AG04449 (cell line): Measurements from ENCODE around the gene EVL.
"Not testable (repeated sequence)": the region's sequence is repeated elsewhere in the genome, so short reads cannot be mapped to it uniquely, and the experiment has no call there.

Source experiments
- CTCF ChIA-PET: fragments of 350-600 bp; formaldehyde crosslinking; extraction: SDS; loops from one replicate; lab custom pipeline; 2021; ENCODE audit warnings: antibody characterized with exemption; lab: Yijun Ruan, JAX
- POLR2A ChIA-PET: fragments of 400-600, 350-600 bp; formaldehyde crosslinking; extraction: SDS; loops from one replicate; lab custom pipeline; 2020; ENCODE audit warnings: antibody characterized with exemption, inconsistent platforms; lab: Yijun Ruan, JAX
- DNase-seq: peaks from one replicate; pipeline ENCODE4 v3.0.0-alpha.2; 2010; ENCODE audit warnings: low read depth, low spot score
- H3K4me3 ChIP-seq: 2 replicates; pipeline ENCODE4 v1.5.1; 2011; ENCODE audit warnings: low read depth, mild to moderate bottlenecking, control low read depth, low read length
- CTCF ChIP-seq: IDR thresholded peaks from one replicate; pipeline ENCODE4 v1.5.1; 2011; ENCODE audit warnings: mild to moderate bottlenecking, moderate library complexity, low read length, control low read depth, inconsistent platforms; ENCODE audit not compliant: insufficient read depth; ENCODE audit errors: missing control alignments

Gene EVL

GRCh38 chr14:100155756-100156616 lies 90.8 kb downstream of the EVL start:
- TF ChIP-seq CTCF: no peak
- POLR2A ChIA-PET: no interaction called here
- CTCF ChIA-PET: interaction anchor here (0.5 to 3.7 kb wide), 7 partner anchors 10 to 260 kb away, joined by 3 to 15 read pairs (median 3); no protein-coding TSS in a partner anchor
- DNase-seq: no peak
- no peak overlapping the region for H3K4me3 ChIP-seq

- CTCF ChIA-PET: interaction anchor here (0.8 to 3.7 kb wide), 3 partner anchors 16 to 48 kb away, joined by 3 to 15 read pairs (median 14); no protein-coding TSS in a partner anchor
- DNase-seq: no peak
- H3K4me3 ChIP-seq: no peak overlapping the region
- POLR2A ChIA-PET: no interaction called here
- TF ChIP-seq CTCF: no peak
Observed at GRCh38 chr14:100156776-100157175, 91.6 kb downstream of the EVL start.

- POLR2A ChIA-PET, DNase-seq, H3K4me3 ChIP-seq: not testable (repeated sequence)
- CTCF ChIA-PET: interaction anchor here (0.8 to 3.7 kb wide), 3 partner anchors 17 to 49 kb away, joined by 3 to 15 read pairs (median 14); no protein-coding TSS in a partner anchor
Observed at GRCh38 chr14:100157548-100158232, 92.5 kb downstream of the EVL start.

GRCh38 chr14:100158566-100159093 lies 93.4 kb downstream of the EVL start:
- CTCF ChIA-PET: no interaction called here
- POLR2A ChIA-PET: no interaction called here

GRCh38 chr14:100159094-100159864 lies 94.1 kb downstream of the EVL start, which contains the start of gene DEGS2:
TSS of gene DEGS2 (minus strand) at chr14:100159645. CDS start at chr14:100159587, 58 bp downstream.
- no peak for DNase-seq
- POLR2A ChIA-PET: no interaction called here
- H3K4me3 ChIP-seq: no peak within 1 kb of the TSS
- no peak for TF ChIP-seq CTCF
- CTCF ChIA-PET: no interaction called here

More at GRCh38 chr14:100158566-100159093, 93.4 kb downstream of the EVL start:
- no peak overlapping the region for H3K4me3 ChIP-seq
- no peak for DNase-seq
- no peak for TF ChIP-seq CTCF

DNA sequence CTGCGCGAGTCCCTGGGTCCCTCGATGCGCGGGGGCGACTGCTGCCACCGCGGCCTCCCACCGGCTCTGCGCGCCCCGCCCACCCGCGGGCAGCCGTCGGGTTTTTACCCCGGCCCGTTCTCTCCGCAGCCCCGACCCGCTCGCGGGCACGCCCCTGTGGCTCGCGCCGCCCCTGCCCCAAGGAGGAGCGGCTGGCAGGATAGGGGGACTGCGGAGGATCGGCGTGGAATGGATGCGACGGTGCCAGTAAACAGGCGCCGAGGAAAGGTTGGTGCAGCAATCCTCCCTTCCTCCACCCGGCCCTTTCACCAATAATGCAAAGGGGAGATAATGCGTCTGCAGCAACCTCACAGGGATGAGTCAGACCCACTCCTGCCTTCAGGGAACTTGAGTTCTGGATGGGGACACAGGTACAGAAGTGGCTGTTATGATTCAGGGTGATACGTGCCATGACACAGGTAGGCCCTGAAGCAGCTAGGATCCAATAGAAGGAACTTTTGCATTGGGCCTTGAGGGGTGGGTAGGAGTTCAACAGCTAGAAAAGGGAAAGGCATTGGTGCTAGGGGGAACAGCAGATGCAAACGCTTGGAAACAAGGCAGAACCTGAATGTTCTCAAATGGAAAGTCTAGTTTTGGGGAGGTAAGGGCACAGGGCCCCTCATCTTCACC lies 94.8 kb downstream of the EVL start:
- no peak overlapping the region for H3K4me3 ChIP-seq
- DNase-seq: no peak
- ChIA-PET CTCF (interaction anchor here (0.8 kb wide), 1 partner anchor 32 kb away, joined by 3 read pairs; no protein-coding TSS in a partner anchor), POLR2A (no interaction called here)
- no peak for TF ChIP-seq CTCF
